HG02840 (cell line): Measurements from ENCODE around the gene MIEF1.

Experiments
- ATAC-seq: cut with Tn5 transposase; IDR thresholded peaks from one replicate; pipeline ENCODE4 v1.9.1; 2021; ENCODE audit warnings: mild to moderate bottlenecking, moderate library complexity, moderate number of reproducible peaks; ENCODE audit not compliant: unreplicated experiment, low FRiP score

Gene MIEF1

GRCh38 chr22:39554151-39554550, 52.1 kb downstream of the MIEF1 start:
- ATAC-seq, result no peak

DNA sequence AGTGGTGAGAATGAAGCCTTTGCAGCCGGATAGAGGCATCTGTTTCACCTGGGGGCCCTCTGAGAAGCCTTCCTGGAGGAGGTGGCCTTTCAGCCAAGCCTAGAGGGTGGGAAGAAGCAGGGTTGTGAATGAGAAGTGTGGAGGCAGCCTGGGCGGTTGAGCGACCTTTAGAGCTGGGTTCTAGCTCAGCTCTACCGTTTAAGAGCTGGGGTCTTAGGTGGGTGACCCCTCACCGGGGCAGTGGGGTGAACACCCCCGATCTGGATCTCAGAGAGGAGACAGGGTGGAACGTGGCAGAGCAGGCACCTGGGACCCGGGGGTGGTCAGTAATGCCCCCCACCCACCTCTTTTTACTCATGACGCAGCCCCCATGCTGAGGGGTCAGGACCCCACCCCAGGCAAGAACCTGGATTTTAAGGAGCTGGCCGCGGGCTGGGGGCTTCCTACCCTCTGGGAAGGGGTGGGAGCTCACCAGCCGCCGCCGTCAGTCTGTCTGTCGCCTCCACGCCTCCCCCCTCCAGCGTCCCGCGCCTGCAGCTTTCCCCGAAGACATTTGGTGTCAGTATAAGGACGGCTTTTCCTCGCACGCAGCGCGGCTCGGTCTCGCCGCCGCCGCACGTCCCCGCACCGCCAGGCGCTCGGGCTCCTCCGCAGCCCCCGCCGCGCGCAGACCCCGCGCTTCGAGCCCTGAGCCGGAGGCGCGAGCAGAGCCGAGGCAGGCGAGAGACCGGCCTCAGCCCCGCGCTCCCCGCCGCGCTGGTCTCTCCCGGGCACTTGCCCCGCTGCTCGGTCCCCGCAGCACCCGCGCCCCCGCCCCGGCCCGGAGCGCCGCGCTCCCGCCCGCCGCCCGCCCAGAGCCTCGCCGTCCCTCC, 55.1 kb downstream of the MIEF1 start:
- ATAC-seq, result no peak

- ATAC-seq, result no peak
These were observed 56.2 kb downstream of the MIEF1 start for GRCh38 chr22:39558254-39558727.

DNA sequence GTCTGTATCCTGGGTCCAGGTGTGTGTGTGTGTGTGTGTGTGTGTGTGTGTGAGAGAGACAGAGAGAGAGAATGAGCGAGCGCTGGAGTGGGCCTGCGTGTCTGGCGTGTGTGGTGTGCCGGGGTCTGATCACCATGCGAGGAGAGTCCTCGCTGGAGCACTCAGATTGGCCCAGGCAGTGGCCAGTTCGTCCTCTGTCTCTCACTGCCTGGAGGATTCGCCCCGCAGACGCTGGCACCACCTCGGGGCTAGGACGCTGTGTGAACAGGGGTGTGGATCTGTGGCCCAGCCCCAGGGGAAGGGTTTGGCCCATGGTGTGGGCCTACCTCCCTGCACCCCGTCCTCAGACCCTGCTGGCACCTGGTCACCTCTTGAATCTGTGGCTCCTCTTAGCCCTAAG, 56.9 kb downstream of the MIEF1 start:
- no peak for ATAC-seq

DNA sequence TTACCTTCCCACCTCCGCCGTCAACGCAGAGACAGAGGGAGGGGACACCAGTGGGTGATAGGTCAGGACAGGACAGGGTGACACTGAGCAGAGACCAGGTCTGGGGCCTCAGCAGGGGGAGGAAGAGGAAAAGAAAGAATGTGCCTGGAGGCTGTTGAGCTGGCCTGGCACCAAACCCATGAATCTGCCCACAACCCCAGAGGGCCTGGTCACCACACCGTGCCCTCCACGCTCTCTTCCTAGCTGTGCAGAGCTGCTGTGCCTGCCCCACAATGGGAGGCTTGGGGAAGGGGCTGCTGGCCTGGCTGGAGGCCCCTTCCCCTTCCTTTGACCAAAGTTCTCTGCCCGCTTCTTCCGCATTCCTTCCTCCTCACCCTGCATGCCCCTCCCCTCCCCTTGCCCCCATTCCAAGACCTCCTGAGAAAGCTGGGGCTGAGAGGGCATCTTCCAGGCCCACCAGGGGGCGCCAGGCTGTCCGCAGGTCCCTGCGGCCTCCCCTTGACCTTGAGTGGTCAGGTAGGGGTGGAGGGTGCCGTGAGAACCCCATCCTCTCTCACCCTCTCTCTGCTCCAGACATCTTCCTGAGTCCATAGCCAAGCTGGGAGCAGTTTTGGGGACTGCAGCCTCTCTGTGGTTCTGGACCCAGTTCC, 57.5 kb downstream of the MIEF1 start:
- ATAC-seq, result no peak

GRCh38 chr22:39560127-39560526, 58.0 kb downstream of the MIEF1 start:
- ATAC-seq, result no peak

DNA sequence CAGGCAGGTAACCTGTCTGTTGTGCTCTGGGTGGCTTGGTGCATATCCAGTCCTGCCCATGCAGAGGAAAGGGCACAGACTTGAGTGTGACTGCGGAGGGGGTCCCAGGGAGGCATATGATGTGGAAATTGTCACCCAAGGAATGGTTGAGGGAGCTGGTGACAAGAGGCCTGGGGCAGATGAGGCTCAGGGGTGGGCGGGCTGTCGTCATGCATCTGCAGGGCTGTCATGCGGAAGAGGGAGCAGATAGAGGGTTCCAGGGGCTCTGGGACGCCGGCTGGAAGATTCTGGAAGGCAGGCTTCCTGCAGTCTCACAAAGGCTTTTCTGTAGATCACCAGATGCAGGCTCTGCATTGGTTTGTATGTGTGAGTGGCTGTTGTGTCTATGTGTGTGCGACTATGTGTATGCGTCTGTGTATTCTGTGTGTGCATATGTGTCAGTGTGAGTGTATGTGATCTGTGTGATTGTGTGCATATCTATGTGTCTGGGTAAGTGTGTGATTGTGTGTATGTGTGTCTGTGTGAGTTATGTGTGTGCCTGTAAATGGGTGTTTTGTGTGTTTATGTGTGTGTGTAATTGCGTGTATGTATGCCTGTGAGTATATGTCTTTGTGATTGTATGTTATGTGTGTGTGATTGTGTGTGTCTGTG, 60.9 kb downstream of the MIEF1 start:
- ATAC-seq, result no peak

GRCh38 chr22:39563571-39564428, 61.7 kb downstream of the MIEF1 start:
- no peak for ATAC-seq

GRCh38 chr22:39565414-39565944, 63.4 kb downstream of the MIEF1 start:
- ATAC-seq, result no peak

GRCh38 chr22:39567135-39567946, 65.3 kb downstream of the MIEF1 start:
- ATAC-seq, result no peak
